Astrocyte (in vitro differentiated cells and primary cell): Measurements from ENCODE around the gene EXOC6B. TPM values are rescaled to one million over a fixed set of nuclear protein-coding genes. Genes with fewer than 3 reads are reported as not detected.

ENCODE experiments used
- DNase-seq: peaks from one replicate; pipeline ENCODE4 v3.0.0-alpha.2; 2010; ENCODE audit warnings: low read depth
- FAIRE-seq: peaks from 2 replicates; lab custom pipeline; 2011; peaks lifted over from hg19 to GRCh38; lab: Jason Lieb, UNC
- H2AFZ ChIP-seq: 2 replicates; pipeline ENCODE4 v1.6.0; 2012; ENCODE audit warnings: low read depth, low read length, inconsistent platforms
- H3K27ac ChIP-seq: 2 replicates; pipeline ENCODE4 v1.5.1; 2011; ENCODE audit warnings: low read depth, low read length, inconsistent platforms
- H3K27me3 ChIP-seq: 2 replicates; pipeline ENCODE4 v1.6.0; 2011; ENCODE audit warnings: low read length, inconsistent platforms; ENCODE audit not compliant: insufficient read depth
- H3K36me3 ChIP-seq: 2 replicates; pipeline ENCODE4 v1.5.1; 2011; ENCODE audit warnings: low read length, inconsistent platforms; ENCODE audit not compliant: insufficient read depth
- H3K4me1 ChIP-seq: 2 replicates; pipeline ENCODE4 v1.5.1; 2011; ENCODE audit warnings: low read length, inconsistent platforms; ENCODE audit not compliant: insufficient read depth
- H3K4me2 ChIP-seq: 2 replicates; pipeline ENCODE4 v1.6.0; 2012; ENCODE audit warnings: low read length, inconsistent platforms
- H3K4me3 ChIP-seq: 2 replicates; pipeline ENCODE4 v1.5.1; 2011; ENCODE audit warnings: low read depth, mild to moderate bottlenecking, low read length, inconsistent platforms; ENCODE audit not compliant: insufficient read depth
- H3K79me2 ChIP-seq: 2 replicates; pipeline ENCODE4 v1.6.0; 2012; ENCODE audit warnings: mild to moderate bottlenecking, low read length, inconsistent platforms; ENCODE audit not compliant: insufficient read depth
- H3K9ac ChIP-seq: 2 replicates; pipeline ENCODE4 v1.6.0; 2012; ENCODE audit warnings: mild to moderate bottlenecking, low read length, inconsistent platforms
- H3K9me3 ChIP-seq: 2 replicates; pipeline ENCODE4 v1.5.1; 2012; ENCODE audit warnings: low read depth, mild to moderate bottlenecking, low read length, inconsistent platforms; ENCODE audit not compliant: insufficient read depth
- H4K20me1 ChIP-seq: 2 replicates; pipeline ENCODE4 v1.6.0; 2012; ENCODE audit warnings: low read length, inconsistent platforms; ENCODE audit not compliant: insufficient read depth
- H3K27ac Mint-ChIP-seq: one replicate; pipeline ENCODE4 v1.8.0; 2021; ENCODE audit warnings: mild to moderate bottlenecking, mixed read lengths; ENCODE audit not compliant: unreplicated experiment
- H3K27me3 Mint-ChIP-seq: one replicate; pipeline ENCODE4 v1.8.0; 2021; ENCODE audit warnings: low read depth, mixed read lengths; ENCODE audit not compliant: unreplicated experiment
- H3K36me3 Mint-ChIP-seq: one replicate; pipeline ENCODE4 v1.8.0; 2021; ENCODE audit warnings: low read depth, mixed read lengths; ENCODE audit not compliant: unreplicated experiment
- H3K4me1 Mint-ChIP-seq: one replicate; pipeline ENCODE4 v1.8.0; 2021; ENCODE audit warnings: low read depth, mixed read lengths; ENCODE audit not compliant: unreplicated experiment
- H3K4me3 Mint-ChIP-seq: one replicate; pipeline ENCODE4 v1.8.0; 2021; ENCODE audit warnings: mild to moderate bottlenecking, moderate library complexity, mixed read lengths; ENCODE audit not compliant: unreplicated experiment
- H3K9me3 Mint-ChIP-seq: one replicate; pipeline ENCODE4 v1.8.0; 2021; ENCODE audit warnings: mild to moderate bottlenecking, mixed read lengths; ENCODE audit not compliant: unreplicated experiment
- CTCF ChIP-seq: IDR thresholded peaks from 2 replicates; pipeline ENCODE4 v1.5.1; 2011; ENCODE audit warnings: low read depth, mild to moderate bottlenecking, inconsistent platforms, low read length, moderate library complexity; ENCODE audit not compliant: insufficient read depth
- EZH2 ChIP-seq: IDR thresholded peaks from 2 replicates; pipeline ENCODE4 v1.6.1; 2012; ENCODE audit warnings: mild to moderate bottlenecking, low read length, inconsistent platforms; ENCODE audit not compliant: insufficient read depth
- total RNA-seq: library from RNA; stranded (reverse); gene quantifications from 2 replicates; pipeline ENCODE4 v1.2.1, GENCODE V29; 2021

Gene EXOC6B
- total RNA-seq, 1 donor from 2014 or later, result 31.8 TPM

- DNase-seq (no peak), FAIRE-seq (no peak)
- Histone ChIP-seq H4K20me1 (no peaks in the 10 kb centered on the region), H3K4me1 (peaks cover 2% of the 10 kb centered on the region), H3K4me3 (no peak overlapping the region), H3K79me2 (no peaks in the 10 kb centered on the region), H3K27me3 (peaks cover 9% of the 10 kb centered on the region), H3K9ac (no peak overlapping the region), H2AFZ (no peak overlapping the region), H3K4me2 (no peak overlapping the region), H3K36me3 (no peaks in the 10 kb centered on the region), H3K9me3 (no peaks in the 10 kb centered on the region), H3K27ac (no peak overlapping the region)
- Mint-ChIP-seq H3K36me3 (no peaks in the 10 kb centered on the region), H3K27me3 (peaks cover 8% of the 10 kb centered on the region), H3K4me3 (no peak overlapping the region), H3K27ac (no peak overlapping the region), H3K4me1 (peaks cover 4% of the 10 kb centered on the region), H3K9me3 (no peaks in the 10 kb centered on the region)
- TF ChIP-seq CTCF (no peak), EZH2 (no peak)
Measured at GRCh38 chr2:72833084-72833714, 7.4 kb upstream of the EXOC6B start.

- Histone ChIP-seq H3K4me1 (peaks cover 5% of the 10 kb centered on the region), H3K9me3 (no peaks in the 10 kb centered on the region), H3K79me2 (no peaks in the 10 kb centered on the region), H4K20me1 (peaks cover under 1% of the 10 kb centered on the region), H3K27me3 (peaks cover 7% of the 10 kb centered on the region), H3K9ac (no peak overlapping the region), H3K36me3 (no peaks in the 10 kb centered on the region), H3K4me2 (no peak overlapping the region), H2AFZ (no peak overlapping the region), H3K27ac (no peak overlapping the region), H3K4me3 (no peak overlapping the region)
- Mint-ChIP-seq H3K4me3 (no peak overlapping the region), H3K4me1 (peaks cover 8% of the 10 kb centered on the region), H3K9me3 (no peaks in the 10 kb centered on the region), H3K36me3 (no peaks in the 10 kb centered on the region), H3K27me3 (peaks cover 3% of the 10 kb centered on the region), H3K27ac (no peak overlapping the region)
- DNase-seq, result no peak
- TF ChIP-seq EZH2 (no peak), CTCF (no peak)
- no peak for FAIRE-seq
Measured at GRCh38 chr2:72830273-72830672, 4.4 kb upstream of the EXOC6B start.

- H3K27ac Mint-ChIP-seq, result no peak overlapping the region
- peaks cover 16% of the 10 kb centered on the region for H3K4me1 Mint-ChIP-seq
- FAIRE-seq (no peak), DNase-seq (peak; percentile 63)
- Histone ChIP-seq H3K9ac (no peak overlapping the region), H2AFZ (no peak overlapping the region), H3K79me2 (peaks cover 5% of the 10 kb centered on the region), H3K36me3 (no peaks in the 10 kb centered on the region), H4K20me1 (peaks cover 11% of the 10 kb centered on the region), H3K9me3 (no peaks in the 10 kb centered on the region), H3K27me3 (peaks cover 5% of the 10 kb centered on the region), H3K4me2 (no peak overlapping the region), H3K27ac (no peak overlapping the region), H3K4me1 (peaks cover 17% of the 10 kb centered on the region), H3K4me3 (no peak overlapping the region)
- no peaks in the 10 kb centered on the region for H3K36me3 Mint-ChIP-seq
- TF ChIP-seq CTCF (no peak), EZH2 (no peak)
- H3K4me3 Mint-ChIP-seq, result no peak overlapping the region
- H3K27me3 Mint-ChIP-seq, result peaks cover 1% of the 10 kb centered on the region
- no peaks in the 10 kb centered on the region for H3K9me3 Mint-ChIP-seq
Measured at GRCh38 chr2:72828840-72829507, 3.1 kb upstream of the EXOC6B start.
